Measurements from ENCODE around the gene EDN2. TPM values are rescaled to one million over a fixed set of nuclear protein-coding genes. Genes with fewer than 3 reads are reported as not detected.

EDN2 gene
- total and polyA plus RNA-seq, 4 donors, result 0.10 to 0.13 TPM; not detected in 2

GRCh38 chr1:41478118-41478748, 6.2 kb downstream of the EDN2 start:
- H3K4me1 ChIP-seq (ENCODE audit: control insufficient read depth in 4 of 4, insufficient read depth in 4 of 4, low read length in 3 of 4), result peaks cover 9 to 39% (median 33%) of the 10 kb centered on the region in 4 donors
- no peak overlapping the region for H3K4me3 ChIP-seq (ENCODE audit: low read depth in 1 of 3, low read length in 3 of 3)

GRCh38 chr1:41476807-41477361, 7.6 kb downstream of the EDN2 start:
- H3K36me3 ChIP-seq (ENCODE audit: control insufficient read depth in 4 of 4, insufficient read depth in 3 of 4, low read depth in 1 of 4, low read length in 3 of 4), result no peaks in the 10 kb centered on the region
- peak overlapping the region; percentile 73 for H3K27ac ChIP-seq (ENCODE audit: low read depth in 1 of 2, low read length in 2 of 2)
- DNase-seq (ENCODE audit: low spot score), result peak; percentile 64
- no peaks in the 10 kb centered on the region for H3K9me3 ChIP-seq (ENCODE audit: control insufficient read depth in 4 of 4, low read length in 3 of 4)
- WGBS, result 49% methylated on average over 11 of the region's 11 CpGs
- no peaks in the 10 kb centered on the region for H3K27me3 ChIP-seq (ENCODE audit: control insufficient read depth in 4 of 4, insufficient read depth in 4 of 4, low read length in 3 of 4)
- no peak overlapping the region for H3K4me3 ChIP-seq (ENCODE audit: low read depth in 1 of 3, low read length in 3 of 3)
- no peak overlapping the region for H3K9ac ChIP-seq (ENCODE audit: low read depth in 1 of 2, low read length in 2 of 2)
- H3K4me1 ChIP-seq (ENCODE audit: control insufficient read depth in 4 of 4, insufficient read depth in 4 of 4, low read length in 3 of 4), result peaks cover 9 to 34% (median 26%) of the 10 kb centered on the region in 4 donors
- TF ChIP-seq SP1 (IDR thresholded peaks at IDR 0.05), result peak; percentile 85
- TF ChIP-seq NR2F2 (IDR thresholded peaks at IDR 0.05), result peak; percentile 97
- TF ChIP-seq EGR1 (IDR thresholded peaks at IDR 0.05; ENCODE audit: low read depth in 2 of 2), result peak in 1 of 2 donors; percentile 78
- peak; percentile 71 for TF ChIP-seq YY1 (IDR thresholded peaks at IDR 0.05)
- peak; percentile 88 for TF ChIP-seq HNF4G (IDR thresholded peaks at IDR 0.05)
- peak; percentile 82 for TF ChIP-seq MAX (IDR thresholded peaks at IDR 0.05)
- peak; percentile 35 for TF ChIP-seq FOXA2 (IDR thresholded peaks at IDR 0.05)
- TF ChIP-seq RAD21 (IDR thresholded peaks at IDR 0.05), result peak; percentile 24 to 35
- peak in 1 of 2 donors; percentile 35 for TF ChIP-seq GABPA (IDR thresholded peaks at IDR 0.05 in 1 of 2, conservative IDR thresholded peaks at IDR 0.05 in 1 of 2)
- TF ChIP-seq RXRA (IDR thresholded peaks at IDR 0.05), result peak; percentile 97 to 98
- no peak for TF ChIP-seq ZBTB33 (IDR thresholded peaks at IDR 0.05)
- TF ChIP-seq JUND (IDR thresholded peaks at IDR 0.05), result peak; percentile 65 to 86
- TF ChIP-seq CTCF (IDR thresholded peaks at IDR 0.05; ENCODE audit: low read depth, low read length, missing input control), result no peak
- peak; percentile 45 for TF ChIP-seq FOXA1 (IDR thresholded peaks at IDR 0.05)
- no peak for TF ChIP-seq TAF1 (conservative IDR thresholded peaks at IDR 0.05)
- peak; percentile 67 for TF ChIP-seq REST (IDR thresholded peaks at IDR 0.05)
- peak; percentile 98 to 99 for TF ChIP-seq HNF4A (conservative IDR thresholded peaks at IDR 0.05)

More at GRCh38 chr1:41478118-41478748, 6.2 kb downstream of the EDN2 start:
- Histone ChIP-seq H3K27ac (ENCODE audit: low read depth in 1 of 2, low read length in 2 of 2) (no peak overlapping the region), H3K36me3 (ENCODE audit: control insufficient read depth in 4 of 4, insufficient read depth in 3 of 4, low read depth in 1 of 4, low read length in 3 of 4) (no peaks in the 10 kb centered on the region), H3K9ac (ENCODE audit: low read depth in 1 of 2, low read length in 2 of 2) (no peak overlapping the region), H3K27me3 (ENCODE audit: control insufficient read depth in 4 of 4, insufficient read depth in 4 of 4, low read length in 3 of 4) (no peaks in the 10 kb centered on the region), H3K9me3 (ENCODE audit: control insufficient read depth in 4 of 4, low read length in 3 of 4) (no peaks in the 10 kb centered on the region)
- no peak for DNase-seq (ENCODE audit: low spot score)
- WGBS, result 93% methylated on average over 12 of the region's 12 CpGs
- TF ChIP-seq NR2F2 (IDR thresholded peaks at IDR 0.05), result no peak
- no peak for TF ChIP-seq EGR1 (IDR thresholded peaks at IDR 0.05; ENCODE audit: low read depth in 2 of 2)
- TF ChIP-seq MAX (IDR thresholded peaks at IDR 0.05), result no peak
- no peak for TF ChIP-seq CTCF (IDR thresholded peaks at IDR 0.05; ENCODE audit: low read depth, low read length, missing input control)
- no peak for TF ChIP-seq HNF4A (conservative IDR thresholded peaks at IDR 0.05)
- TF ChIP-seq JUND (IDR thresholded peaks at IDR 0.05), result no peak

Measured in liver (tissue), 9 donors.